SH-SY5Y (cell line): ENCODE data around the gene POU6F2.

ENCODE experiments used
- GATA2 ChIP-seq: IDR thresholded peaks from 2 replicates; pipeline ENCODE4 v1.6.1; 2011; ENCODE audit warnings: mild to moderate bottlenecking, low read depth, low read length
- GATA3 ChIP-seq: IDR thresholded peaks from 2 replicates; pipeline ENCODE4 v1.6.1; 2011; ENCODE audit warnings: low read depth, mild to moderate bottlenecking, low read length, moderate library complexity

DNA sequence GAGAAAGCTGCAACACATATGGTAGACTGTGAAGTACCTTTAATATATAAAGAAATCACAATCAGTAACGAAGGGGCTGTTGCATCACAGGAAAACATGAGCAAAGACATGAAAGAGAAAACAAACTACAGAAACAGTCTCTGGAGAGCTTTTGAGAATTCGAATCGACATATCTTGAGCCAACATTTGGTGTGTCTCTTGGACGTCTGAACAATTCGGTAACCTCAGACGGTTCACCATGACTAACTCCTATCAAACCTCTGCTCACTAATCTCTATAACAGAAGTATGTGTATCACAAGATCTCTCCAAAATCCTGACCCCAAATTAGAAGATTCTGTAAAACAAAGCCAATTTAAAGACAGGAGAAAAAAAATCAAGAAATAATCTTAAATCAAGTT lies 326.5 kb downstream of the POU6F2 start:
- TF ChIP-seq GATA3: no peak
- TF ChIP-seq GATA2: no peak
